ENCODE measurements around the gene CLEC1A. TPM values are rescaled to one million over a fixed set of nuclear protein-coding genes. Genes with fewer than 3 reads are reported as not detected.

CLEC1A gene
- total RNA-seq, 1 donor = not detected

DNA sequence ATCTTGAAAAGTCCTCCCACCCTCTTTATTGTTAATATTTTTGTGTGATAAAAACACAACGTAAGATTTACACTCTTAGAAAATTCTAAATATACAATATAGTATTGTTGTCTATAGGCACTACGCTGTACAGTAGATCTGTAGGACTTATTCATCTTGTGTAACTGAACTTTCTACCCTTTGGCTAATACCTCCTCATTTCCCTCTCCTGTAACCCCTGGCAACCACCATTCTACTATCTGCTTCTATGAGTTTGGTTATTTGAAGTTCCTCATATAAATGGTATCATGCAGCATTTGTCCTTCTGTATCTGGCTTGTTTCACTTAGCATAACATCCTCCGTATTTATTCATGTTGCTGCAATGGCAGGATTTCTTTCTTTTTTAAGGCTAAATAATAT lies 73.5 kb downstream of the CLEC1A start:
- TF ChIP-seq CTCF (IDR thresholded peaks at IDR 0.05; ENCODE audit: insufficient read depth, low read depth, low read length) = no peak
- DNase-seq (ENCODE audit: low read depth) = no peak
- no peak overlapping the region for H3K4me3 ChIP-seq (ENCODE audit: low read depth, low read length)

DNA sequence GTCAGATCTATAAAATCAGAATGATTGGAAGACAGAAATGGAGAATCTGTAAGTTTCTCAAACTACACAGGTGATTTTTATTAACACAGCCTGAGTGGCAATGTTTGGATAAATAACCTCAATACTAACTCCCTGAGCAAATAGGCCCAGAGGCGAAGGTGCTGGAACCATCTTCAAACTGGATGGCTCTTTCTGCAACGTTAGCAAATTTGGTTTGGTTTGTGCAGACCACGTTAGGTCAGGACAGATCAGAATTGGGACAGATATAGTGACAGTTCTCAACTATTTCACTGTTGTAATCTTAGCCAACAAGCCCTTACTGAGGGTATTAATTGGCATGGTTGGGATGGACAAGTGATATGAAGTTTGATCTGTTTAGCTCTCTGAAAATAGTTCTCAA lies 77.4 kb downstream of the CLEC1A start:
- no peak for TF ChIP-seq CTCF (IDR thresholded peaks at IDR 0.05; ENCODE audit: insufficient read depth, low read depth, low read length)
- no peak overlapping the region for H3K4me3 ChIP-seq (ENCODE audit: low read depth, low read length)
- DNase-seq (ENCODE audit: low read depth) = no peak

Other genes with a start within 250 kb of the CLEC1A start
- gene CLEC2B, start 229.6 kb downstream of the CLEC1A start, total RNA-seq = 40.6 and 47.9 TPM in 2 replicates
- not detected in 2 replicates for gene KLRF2, start 217.5 kb downstream of the CLEC1A start, total RNA-seq
- gene CLEC2A, start 166.6 kb downstream of the CLEC1A start, total RNA-seq = not detected in 2 replicates
- gene CLEC12A, start 127.6 kb downstream of the CLEC1A start, total RNA-seq = not detected in 2 replicates
- under 0.01 TPM in 1 of 2 replicates, not detected in the other for gene CLEC1B, start 99.9 kb downstream of the CLEC1A start, total RNA-seq
- gene CLEC12B, start 88.4 kb downstream of the CLEC1A start, total RNA-seq = not detected in 2 replicates
- not detected in 2 replicates for gene CLEC9A, start 68.3 kb downstream of the CLEC1A start, total RNA-seq
- gene CLEC7A, start 31.2 kb upstream of the CLEC1A start, total RNA-seq = under 0.01 TPM in 1 of 2 replicates, not detected in the other
- gene OLR1, start 73.1 kb upstream of the CLEC1A start, total RNA-seq = 9.3 and 73.0 TPM in 2 replicates
- 3.5 and 17.7 TPM in 2 replicates for gene TMEM52B, start 80.0 kb upstream of the CLEC1A start, total RNA-seq
- gene GABARAPL1, start 113.9 kb upstream of the CLEC1A start, total RNA-seq = 61.2 and 131 TPM in 2 replicates
- gene KLRD1, start 208.9 kb upstream of the CLEC1A start, total RNA-seq = under 0.01 and 0.86 TPM in 2 replicates

All from fibroblast of villous mesenchyme (primary cell).